HepG2 (cell line): ENCODE data around the gene EPC2. TPM values are rescaled to one million over a fixed set of nuclear protein-coding genes. Genes with fewer than 3 reads are reported as not detected.

Source experiments
- CREM ChIP-seq, 2 experiments: sonication (generic) in 1 of 2; formaldehyde crosslinking in 1 of 2; IDR thresholded peaks; 2 replicates each; pipeline versions ENCODE4 v1.4.0 to v1.6.1; 2016 to 2020; ENCODE audit warnings: antibody characterized with exemption in 1 of 2, mild to moderate bottlenecking in 1 of 2, missing genetic modification reagents in 1 of 2
- HDAC1 ChIP-seq: sonication (generic); formaldehyde crosslinking; IDR thresholded peaks from 2 replicates; pipeline ENCODE4 v1.5.1; 2020; ENCODE audit warnings: mild to moderate bottlenecking, missing genetic modification reagents
- HDAC6 ChIP-seq: fragments of 200-600 bp; sonication (generic); IDR thresholded peaks from 2 replicates; pipeline ENCODE4 v1.7.0; 2017; ENCODE audit warnings: mild to moderate bottlenecking, antibody characterized with exemption, low read length, low read depth
- HOXA5 ChIP-seq: sonication (generic); formaldehyde crosslinking; IDR thresholded peaks from 2 replicates; pipeline ENCODE4 v1.4.0; 2020; ENCODE audit warnings: missing genetic modification reagents
- KLF13 ChIP-seq: sonication (generic); formaldehyde crosslinking; IDR thresholded peaks from 2 replicates; pipeline ENCODE4 v1.4.0; 2020; ENCODE audit warnings: mild to moderate bottlenecking, missing genetic modification reagents
- MED1 ChIP-seq: sonication (generic); formaldehyde crosslinking; IDR thresholded peaks from 2 replicates; pipeline ENCODE4 v1.4.0; 2020; ENCODE audit warnings: missing genetic modification reagents
- MTF2 ChIP-seq: sonication (generic); formaldehyde crosslinking; IDR thresholded peaks from 2 replicates; pipeline ENCODE4 v1.5.0; 2020; ENCODE audit warnings: missing genetic modification reagents, borderline replicate concordance
- NCOA1 ChIP-seq: sonication (generic); formaldehyde crosslinking; IDR thresholded peaks from 2 replicates; pipeline ENCODE4 v1.9.0; 2021; ENCODE audit warnings: missing genetic modification reagents
- NFIB ChIP-seq: sonication (generic); formaldehyde crosslinking; IDR thresholded peaks from 2 replicates; pipeline ENCODE4 v1.9.0; 2021; ENCODE audit warnings: missing genetic modification reagents, mild to moderate bottlenecking, borderline replicate concordance
- PHF5A ChIP-seq: IDR thresholded peaks from one replicate; pipeline ENCODE4 v1.6.1; 2018; ENCODE audit warnings: low read depth, missing genetic modification reagents; ENCODE audit not compliant: unreplicated experiment
- SMC3 ChIP-seq: IDR thresholded peaks from 2 replicates; pipeline ENCODE4 v1.6.1; 2011; ENCODE audit warnings: low read length, improper control_type of control experiment
- SRSF4 ChIP-seq: fragments of 200-400 bp; formaldehyde crosslinking; IDR thresholded peaks from one replicate; pipeline ENCODE4 v1.6.1; 2018; ENCODE audit warnings: mild to moderate bottlenecking, low read depth, low read length, moderate library complexity; ENCODE audit not compliant: poor library complexity, severe bottlenecking
- ZMYM4 ChIP-seq: sonication (generic); formaldehyde crosslinking; IDR thresholded peaks from 2 replicates; pipeline ENCODE4 v1.8.1; 2023; ENCODE audit warnings: mild to moderate bottlenecking, missing genetic modification reagents
- ZNF12 ChIP-seq: sonication (generic); formaldehyde crosslinking; IDR thresholded peaks from 2 replicates; pipeline ENCODE4 v1.5.0; 2020; ENCODE audit warnings: missing genetic modification reagents
- ZNF282 ChIP-seq: fragments of 450-650 bp; IDR thresholded peaks from 2 replicates; pipeline ENCODE4 v1.6.1; 2018; ENCODE audit not compliant: partially characterized antibody
- ZNF564 ChIP-seq: sonication (generic); formaldehyde crosslinking; IDR thresholded peaks from 2 replicates; pipeline ENCODE4 v1.8.1; 2023; ENCODE audit warnings: mild to moderate bottlenecking, missing genetic modification reagents
- ZNF790 ChIP-seq: sonication (generic); formaldehyde crosslinking; IDR thresholded peaks from 2 replicates; pipeline ENCODE4 v1.8.0; 2022; ENCODE audit warnings: missing genetic modification reagents, mild to moderate bottlenecking, borderline replicate concordance
- ZNF839 ChIP-seq: sonication (generic); formaldehyde crosslinking; IDR thresholded peaks from 2 replicates; pipeline ENCODE4 v1.4.0; 2020; ENCODE audit warnings: missing genetic modification reagents, mild to moderate bottlenecking, borderline replicate concordance
- polyA plus RNA-seq, 8 experiments: library from polyadenylated mRNA; depleted of rRNA in 3 of 8; stranded (reverse) in 7 of 8; unstranded in 1 of 8; fragments of >200 nt; fragmentation: Illumina TruSeq in 4 of 8; extraction: Trizol in 4 of 8; gene quantifications; 2 replicates each; pipeline versions ENCODE4 v1.2.1 to v1.2.3, GENCODE V29; 2011 to 2016; ENCODE audit warnings: low read depth in 4 of 8, missing spikeins in 1 of 8, mixed read lengths in 1 of 8; ENCODE audit not compliant: insufficient read depth in 1 of 8
- total RNA-seq, 5 experiments: library from RNA; depleted of rRNA; stranded (reverse); fragments of >200 nt; fragmentation: Illumina TruSeq; extraction: Trizol; gene quantifications; 2 replicates each; pipeline ENCODE4 v1.2.3, GENCODE V29; 2016; ENCODE audit warnings: low read depth in 1 of 5
- TF ChIP-seq, protein P1 (sequence below): sonication (generic); formaldehyde crosslinking; IDR thresholded peaks from 2 replicates; pipeline ENCODE4 v1.4.0; 2020; ENCODE audit warnings: missing genetic modification reagents
- TF ChIP-seq, protein P2 (sequence below): IDR thresholded peaks from 2 replicates; pipeline ENCODE4 v1.6.1; 2016; ENCODE audit warnings: missing compliant biosample characterization, missing genetic modification reagents, borderline replicate concordance
- TF ChIP-seq, protein P3 (sequence below): sonication (generic); formaldehyde crosslinking; IDR thresholded peaks from 2 replicates; pipeline ENCODE4 v1.4.0; 2020; ENCODE audit warnings: mild to moderate bottlenecking, missing genetic modification reagents
- TF ChIP-seq, protein P4 (sequence below), 2 experiments: sonication (generic) in 1 of 2; formaldehyde crosslinking in 1 of 2; IDR thresholded peaks; 2 replicates each; pipeline versions ENCODE4 v1.4.0 to v1.6.1; 2016 to 2020; ENCODE audit warnings: borderline replicate concordance in 1 of 2, low read depth in 1 of 2, mild to moderate bottlenecking in 1 of 2, missing genetic modification reagents in 1 of 2

EPC2 gene
- total and polyA plus RNA-seq, 2 of the 13 experiments (the other 11 are each of a cell fraction or from before 2014, with no cell fraction given), result 20.5 to 22.0 TPM

DNA sequence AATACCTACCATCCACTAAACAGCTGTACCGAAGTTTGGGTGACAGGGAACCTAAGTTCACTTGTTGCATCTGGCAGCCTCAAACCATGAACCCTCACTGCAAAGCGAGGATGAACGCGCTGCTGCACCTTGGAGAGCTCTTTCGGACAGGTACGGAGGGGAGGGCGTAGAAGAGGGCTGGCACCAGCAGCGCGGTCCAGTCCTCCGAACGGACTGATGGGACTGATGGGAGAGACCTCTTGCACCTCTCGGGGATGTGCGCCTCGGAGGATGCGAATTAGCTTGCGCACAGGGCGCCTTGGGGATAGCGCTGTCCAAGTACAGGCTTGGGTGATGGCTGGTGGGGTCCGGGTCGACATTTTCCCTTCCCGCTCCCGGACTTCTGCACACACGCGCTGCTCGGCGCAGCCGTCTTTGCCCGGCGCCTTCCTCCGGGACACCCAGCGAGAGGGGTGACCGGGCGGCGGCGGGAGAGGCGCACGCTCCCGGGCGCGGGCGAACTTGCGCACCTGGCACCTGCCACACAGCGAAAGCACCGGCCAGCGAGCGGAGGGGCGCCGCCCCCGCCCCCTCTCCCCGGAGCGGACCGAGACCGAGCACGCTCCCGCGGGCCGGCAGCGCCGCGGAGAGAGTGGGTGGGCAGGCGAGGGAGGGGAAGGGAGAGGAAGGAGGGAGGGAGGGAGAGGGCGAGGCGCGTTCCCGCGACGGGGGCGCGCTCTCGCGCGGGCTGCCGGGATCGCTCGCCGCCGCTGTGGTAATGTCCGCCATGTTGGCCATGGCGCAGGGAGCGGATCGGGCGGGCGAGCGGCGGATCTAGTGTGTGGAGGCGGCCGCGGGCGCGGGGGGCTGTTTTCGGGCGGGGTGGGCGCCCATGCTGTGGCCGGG is at the start of gene EPC2 (continued):
- TF ChIP-seq ZNF12 (CRISPR knock-in tag) (no peak), HOXA5 (CRISPR knock-in tag) (peak; percentile 61), ZNF839 (CRISPR knock-in tag) (peak; percentile 73; the same call in 1 of the 2 replicates), HDAC6 (no peak), HDAC1 (peak; percentile 66), SMC3 (no peak), NFIB (CRISPR knock-in tag) (no peak), NCOA1 (CRISPR knock-in tag) (0 out of 2 replicates have a peak, but pooled peaks have one; percentile 53), PHF5A (peak; percentile 18), MED1 (CRISPR knock-in tag) (peak; percentile 26; the same call in 1 of the 2 replicates), CREM (IDR thresholded peaks at IDR 0.05) (no peak), CREM (CRISPR knock-in tag; IDR thresholded peaks at IDR 0.05) (no peak), ZNF564 (CRISPR knock-in tag) (no peak), MTF2 (CRISPR knock-in tag) (peak; percentile 91), KLF13 (0 out of 2 replicates have a peak, but pooled peaks have one; percentile 19), ZMYM4 (CRISPR knock-in tag) (peak; percentile 75; the same call in 1 of the 2 replicates), ZNF790 (CRISPR knock-in tag) (no peak; the same call in 1 of the 2 replicates), SRSF4 (no peak), ZNF282 (no peak)
- TF ChIP-seq, protein P1, sequence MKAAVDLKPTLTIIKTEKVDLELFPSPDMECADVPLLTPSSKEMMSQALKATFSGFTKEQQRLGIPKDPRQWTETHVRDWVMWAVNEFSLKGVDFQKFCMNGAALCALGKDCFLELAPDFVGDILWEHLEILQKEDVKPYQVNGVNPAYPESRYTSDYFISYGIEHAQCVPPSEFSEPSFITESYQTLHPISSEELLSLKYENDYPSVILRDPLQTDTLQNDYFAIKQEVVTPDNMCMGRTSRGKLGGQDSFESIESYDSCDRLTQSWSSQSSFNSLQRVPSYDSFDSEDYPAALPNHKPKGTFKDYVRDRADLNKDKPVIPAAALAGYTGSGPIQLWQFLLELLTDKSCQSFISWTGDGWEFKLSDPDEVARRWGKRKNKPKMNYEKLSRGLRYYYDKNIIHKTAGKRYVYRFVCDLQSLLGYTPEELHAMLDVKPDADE, result no peak
- TF ChIP-seq, protein P2, sequence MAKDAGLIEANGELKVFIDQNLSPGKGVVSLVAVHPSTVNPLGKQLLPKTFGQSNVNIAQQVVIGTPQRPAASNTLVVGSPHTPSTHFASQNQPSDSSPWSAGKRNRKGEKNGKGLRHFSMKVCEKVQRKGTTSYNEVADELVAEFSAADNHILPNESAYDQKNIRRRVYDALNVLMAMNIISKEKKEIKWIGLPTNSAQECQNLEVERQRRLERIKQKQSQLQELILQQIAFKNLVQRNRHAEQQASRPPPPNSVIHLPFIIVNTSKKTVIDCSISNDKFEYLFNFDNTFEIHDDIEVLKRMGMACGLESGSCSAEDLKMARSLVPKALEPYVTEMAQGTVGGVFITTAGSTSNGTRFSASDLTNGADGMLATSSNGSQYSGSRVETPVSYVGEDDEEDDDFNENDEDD (CRISPR knock-in tag), result peak; percentile 53; the same call in 1 of the 2 replicates
- TF ChIP-seq, protein P3, sequence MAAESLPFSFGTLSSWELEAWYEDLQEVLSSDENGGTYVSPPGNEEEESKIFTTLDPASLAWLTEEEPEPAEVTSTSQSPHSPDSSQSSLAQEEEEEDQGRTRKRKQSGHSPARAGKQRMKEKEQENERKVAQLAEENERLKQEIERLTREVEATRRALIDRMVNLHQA, result no peak
- TF ChIP-seq, protein P4, sequence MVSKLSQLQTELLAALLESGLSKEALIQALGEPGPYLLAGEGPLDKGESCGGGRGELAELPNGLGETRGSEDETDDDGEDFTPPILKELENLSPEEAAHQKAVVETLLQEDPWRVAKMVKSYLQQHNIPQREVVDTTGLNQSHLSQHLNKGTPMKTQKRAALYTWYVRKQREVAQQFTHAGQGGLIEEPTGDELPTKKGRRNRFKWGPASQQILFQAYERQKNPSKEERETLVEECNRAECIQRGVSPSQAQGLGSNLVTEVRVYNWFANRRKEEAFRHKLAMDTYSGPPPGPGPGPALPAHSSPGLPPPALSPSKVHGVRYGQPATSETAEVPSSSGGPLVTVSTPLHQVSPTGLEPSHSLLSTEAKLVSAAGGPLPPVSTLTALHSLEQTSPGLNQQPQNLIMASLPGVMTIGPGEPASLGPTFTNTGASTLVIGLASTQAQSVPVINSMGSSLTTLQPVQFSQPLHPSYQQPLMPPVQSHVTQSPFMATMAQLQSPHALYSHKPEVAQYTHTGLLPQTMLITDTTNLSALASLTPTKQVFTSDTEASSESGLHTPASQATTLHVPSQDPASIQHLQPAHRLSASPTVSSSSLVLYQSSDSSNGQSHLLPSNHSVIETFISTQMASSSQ (IDR thresholded peaks at IDR 0.05; ENCODE audit: low read depth), result no peak
- TF ChIP-seq, protein P4 (CRISPR knock-in tag; IDR thresholded peaks at IDR 0.05; ENCODE audit: borderline replicate concordance), result peak; percentile 70
